IMR-90 (cell line): Measurements from ENCODE around the gene ZFAND2A. TPM values are rescaled to one million over a fixed set of nuclear protein-coding genes. Genes with fewer than 3 reads are reported as not detected.

Experiments used
- ATAC-seq: fragments of 200-7000 bp; cut with Tn5 transposase; 2 replicates; pipeline ENCODE4 v1.9.1; 2020; ENCODE audit warnings: low read depth, mild to moderate bottlenecking, moderate library complexity
- BruUV-seq: library from RNA; stranded (reverse); fragments of 400-500 nt; replicated peaks from 2 replicates; lab custom pipeline; 2021; lab: Mats Ljungman, UMichigan
- CTCF ChIA-PET: fragments of 300-600 bp; formaldehyde crosslinking; extraction: SDS; loops from one replicate; lab custom pipeline; 2021; ENCODE audit warnings: antibody characterized with exemption; lab: Yijun Ruan, JAX
- POLR2A ChIA-PET: fragments of 300-600 bp; sonication (Branson Sonifier 250); formaldehyde crosslinking; loops from one replicate; lab custom pipeline; 2022; ENCODE audit warnings: antibody characterized with exemption; ENCODE audit not compliant: unreplicated experiment; lab: Charles Lee
- DNase-seq: peaks from one replicate; pipeline ENCODE4 v3.0.0; 2013
- H2AFZ ChIP-seq: replicated peaks from 2 replicates; pipeline ENCODE3; 2013; ENCODE audit warnings: low read length, mild to moderate bottlenecking; ENCODE audit not compliant: poor library complexity
- H2AK5ac ChIP-seq: 2 replicates; pipeline ENCODE4 v1.6.1; 2013; ENCODE audit warnings: low read depth, low read length, inconsistent platforms
- H2AK9ac ChIP-seq: replicated peaks from 2 replicates; pipeline ENCODE3; 2013; ENCODE audit warnings: mild to moderate bottlenecking, low read depth, low read length, moderate library complexity; ENCODE audit not compliant: poor library complexity
- H2BK120ac ChIP-seq: 2 replicates; pipeline ENCODE4 v1.6.1; 2013; ENCODE audit warnings: low read depth, low read length, inconsistent platforms
- H2BK15ac ChIP-seq: 3 replicates; pipeline ENCODE4 v1.6.1; 2013; ENCODE audit warnings: low read depth, low read length, inconsistent platforms
- H2BK20ac ChIP-seq: 2 replicates; pipeline ENCODE4 v1.6.1; 2013; ENCODE audit warnings: low read depth, mild to moderate bottlenecking, inconsistent platforms, low read length, moderate library complexity
- H2BK5ac ChIP-seq: 2 replicates; pipeline ENCODE4 v1.6.1; 2013; ENCODE audit warnings: mild to moderate bottlenecking, low read depth, low read length, inconsistent platforms; ENCODE audit not compliant: poor library complexity, severe bottlenecking
- H3K14ac ChIP-seq: replicated peaks from 2 replicates; pipeline ENCODE4 v1.6.1; 2013; ENCODE audit warnings: low read depth, low read length, inconsistent platforms
- H3K18ac ChIP-seq: 2 replicates; pipeline ENCODE4 v1.6.1; 2013; ENCODE audit warnings: low read depth, low read length, control low read depth
- H3K23ac ChIP-seq: 2 replicates; pipeline ENCODE4 v1.6.1; 2013; ENCODE audit warnings: low read depth, low read length, inconsistent platforms
- H3K27ac ChIP-seq: 2 replicates; pipeline ENCODE4 v1.5.1; 2013; ENCODE audit warnings: mild to moderate bottlenecking, control low read depth, low read length; ENCODE audit not compliant: insufficient read depth
- H3K27me3 ChIP-seq: 2 replicates; pipeline ENCODE4 v1.6.1; 2013; ENCODE audit warnings: low read length; ENCODE audit not compliant: control insufficient read depth, insufficient read depth
- H3K36me3 ChIP-seq: 2 replicates; pipeline ENCODE4 v1.6.1; 2013; ENCODE audit warnings: low read length, mixed read lengths; ENCODE audit not compliant: control insufficient read depth, insufficient read depth
- H3K4ac ChIP-seq: 2 replicates; pipeline ENCODE4 v1.6.1; 2013; ENCODE audit warnings: low read depth, low read length, inconsistent platforms
- H3K4me1 ChIP-seq: 2 replicates; pipeline ENCODE4 v1.6.1; 2013; ENCODE audit warnings: low read length, mixed read lengths; ENCODE audit not compliant: control insufficient read depth, insufficient read depth
- H3K4me2 ChIP-seq: 2 replicates; pipeline ENCODE4 v1.6.1; 2013; ENCODE audit warnings: low read depth, mild to moderate bottlenecking, control low read depth, low read length, moderate library complexity
- H3K4me3 ChIP-seq: 2 replicates; pipeline ENCODE4 v1.5.1; 2013; ENCODE audit warnings: low read depth, mild to moderate bottlenecking, control low read depth, low read length, moderate library complexity; ENCODE audit not compliant: insufficient read depth
- H3K56ac ChIP-seq: 2 replicates; pipeline ENCODE4 v1.6.1; 2013; ENCODE audit warnings: low read length, inconsistent platforms; ENCODE audit not compliant: insufficient read depth; ENCODE audit errors: extremely low read depth
- H3K79me1 ChIP-seq, 2 experiments: 2 replicates each; pipeline ENCODE4 v1.6.1; 2013; ENCODE audit warnings: low read length in 2 of 2, inconsistent platforms in 1 of 2, low read depth in 1 of 2
- H3K9ac ChIP-seq: 2 replicates; pipeline ENCODE4 v1.6.1; 2013; ENCODE audit warnings: low read depth, low read length, control low read depth
- H3K9me1 ChIP-seq: 2 replicates; pipeline ENCODE4 v1.6.1; 2013; ENCODE audit warnings: low read length, inconsistent platforms; ENCODE audit not compliant: insufficient read depth
- H3K9me3 ChIP-seq: 2 replicates; pipeline ENCODE4 v1.6.1; 2013; ENCODE audit warnings: low read length; ENCODE audit not compliant: control insufficient read depth, insufficient read depth
- H4K20me1 ChIP-seq: 2 replicates; pipeline ENCODE4 v1.6.1; 2013; ENCODE audit warnings: low read length, inconsistent platforms; ENCODE audit not compliant: insufficient read depth
- H4K5ac ChIP-seq: 2 replicates; pipeline ENCODE4 v1.6.1; 2013; ENCODE audit warnings: mild to moderate bottlenecking, low read depth, low read length, control low read depth
- H4K8ac ChIP-seq, 2 experiments: 2 replicates each; pipeline ENCODE4 v1.6.1; 2013; ENCODE audit warnings: low read depth in 2 of 2, low read length in 2 of 2, control low read depth in 1 of 2, inconsistent platforms in 1 of 2
- H4K91ac ChIP-seq: 2 replicates; pipeline ENCODE4 v1.6.1; 2013; ENCODE audit warnings: low read depth, low read length, inconsistent platforms; ENCODE audit not compliant: insufficient read depth
- BHLHE40 ChIP-seq: fragments of 150-350 bp; IDR thresholded peaks from 2 replicates; pipeline ENCODE4 v1.6.1; 2016; ENCODE audit warnings: mild to moderate bottlenecking, low read depth, low read length
- CEBPB ChIP-seq: IDR thresholded peaks from 2 replicates; pipeline ENCODE4 v1.6.1; 2012; ENCODE audit warnings: low read depth, low read length, improper control_type of control experiment
- CHD1 ChIP-seq: IDR thresholded peaks from 2 replicates; pipeline ENCODE4 v1.6.1; 2012; ENCODE audit warnings: low read depth, low read length, improper control_type of control experiment
- CTCF ChIP-seq: conservative IDR thresholded peaks from 2 replicates; pipeline ENCODE4 v1.5.1; 2012; ENCODE audit warnings: mild to moderate bottlenecking, low read depth, low read length, improper control_type of control experiment
- ELK1 ChIP-seq: fragments of 150-350 bp; IDR thresholded peaks from 2 replicates; pipeline ENCODE4 v1.6.1; 2016; ENCODE audit warnings: low read depth, mild to moderate bottlenecking, low read length, moderate library complexity, borderline replicate concordance
- FOS ChIP-seq: fragments of 150-350 bp; IDR thresholded peaks from 2 replicates; pipeline ENCODE4 v1.6.1; 2016; ENCODE audit warnings: low read depth, low read length
- MAFK ChIP-seq: IDR thresholded peaks from 2 replicates; pipeline ENCODE4 v1.6.1; 2012; ENCODE audit warnings: low read depth, low read length, improper control_type of control experiment
- MAZ ChIP-seq: IDR thresholded peaks from 2 replicates; pipeline ENCODE4 v1.6.1; 2012; ENCODE audit warnings: low read depth, mild to moderate bottlenecking, low read length, improper control_type of control experiment, moderate library complexity, borderline replicate concordance
- MXI1 ChIP-seq: IDR thresholded peaks from 2 replicates; pipeline ENCODE4 v1.6.1; 2012; ENCODE audit warnings: low read depth, mild to moderate bottlenecking, low read length, moderate library complexity, borderline replicate concordance
- NFE2L2 ChIP-seq: fragments of 150-350 bp; IDR thresholded peaks from 2 replicates; pipeline ENCODE4 v1.6.1; 2016; ENCODE audit warnings: low read depth, mild to moderate bottlenecking, low read length
- POLR2A ChIP-seq: IDR thresholded peaks from 2 replicates; pipeline ENCODE4 v1.6.1; 2012; ENCODE audit warnings: mild to moderate bottlenecking, low read depth, low read length
- RAD21 ChIP-seq: IDR thresholded peaks from 2 replicates; pipeline ENCODE4 v1.6.1; 2012; ENCODE audit warnings: low read length, improper control_type of control experiment
- RCOR1 ChIP-seq: IDR thresholded peaks from 2 replicates; pipeline ENCODE4 v1.6.1; 2012; ENCODE audit warnings: mild to moderate bottlenecking, low read length, improper control_type of control experiment; ENCODE audit not compliant: insufficient replicate concordance
- RFX5 ChIP-seq: IDR thresholded peaks from 2 replicates; pipeline ENCODE4 v1.8.0; 2012; ENCODE audit warnings: low read depth, mild to moderate bottlenecking, low read length, moderate library complexity
- SMC3 ChIP-seq: fragments of 150-350 bp; IDR thresholded peaks from 2 replicates; pipeline ENCODE4 v1.6.1; 2016; ENCODE audit warnings: low read depth, mild to moderate bottlenecking, antibody characterized with exemption, low read length, moderate library complexity
- USF2 ChIP-seq: fragments of 150-350 bp; IDR thresholded peaks from 2 replicates; pipeline ENCODE4 v1.6.1; 2017; ENCODE audit warnings: mild to moderate bottlenecking, antibody characterized with exemption, low read length, low read depth
- WGBS, 2 experiments: methylation state at CpG; one replicate each; pipeline versions ENCODE4 v1.1.5 to v1.1.7; 2013; ENCODE audit warnings: missing lambda C conversion rate in 2 of 2; ENCODE audit not compliant: insufficient read length in 1 of 2; ENCODE audit errors: extremely low coverage in 2 of 2; 5-methylcytosine and 5-hydroxymethylcytosine counted together
- dilution Hi-C: fragments of 300-500 bp; cut with HindIII; formaldehyde crosslinking; loops from one replicate; pipeline ENCODE4 v1.14.3; 2018; ENCODE audit warnings: low sequenced_read_pairs; ENCODE audit not compliant: unreplicated experiment
- in situ Hi-C: fragments of 300-500 bp; cut with MboI; formaldehyde crosslinking; loops from 3 replicates; pipeline ENCODE4 v1.14.3; 2019; ENCODE audit warnings: low sequenced_read_pairs, inconsistent platforms, mixed read lengths
- intact Hi-C: fragments of 100-400 bp; cut with micrococcal nuclease; formaldehyde crosslinking; loops from 2 replicates; pipeline ENCODE4 v1.10.0; 2022
- polyA plus RNA-seq, 3 experiments: library from polyadenylated mRNA; depleted of rRNA; stranded (reverse); fragments of >200 nt; gene quantifications; 2 replicates each; pipeline ENCODE4 v1.2.3, GENCODE V29; 2012; ENCODE audit warnings: low replicate concordance in 1 of 3
- total RNA-seq: library from RNA; depleted of rRNA; stranded (reverse); fragments of >200 nt; gene quantifications from 2 replicates; pipeline ENCODE4 v1.2.3, GENCODE V29; 2012

ZFAND2A gene
- total and polyA plus RNA-seq, 2 of the 4 experiments (the other 2 are of a cell fraction) = 11.8 to 28.7 TPM

- H3K23ac ChIP-seq = no peak overlapping the region
- H3K9ac ChIP-seq = no peak overlapping the region
- no peak overlapping the region for H2AK5ac ChIP-seq
- no peaks in the 10 kb centered on the region for H3K27me3 ChIP-seq
- TF ChIP-seq RFX5 (no peak), SMC3 (no peak), CEBPB (no peak), CHD1 (no peak), CTCF (no peak), POLR2A (no peak), MAZ (no peak), MAFK (no peak), RCOR1 (no peak), RAD21 (no peak), ELK1 (no peak), BHLHE40 (no peak), NFE2L2 (no peak), MXI1 (no peak), USF2 (no peak), FOS (no peak)
- no peak overlapping the region for H3K27ac ChIP-seq
- H2BK20ac ChIP-seq = no peak overlapping the region
- no peak overlapping the region for H2BK120ac ChIP-seq
- no peak for DNase-seq
- 100% methylated on average over 1 of the region's 5 CpGs; no CpG with 5 or more reads in 1 of the 2 experiments for WGBS, 2 experiments
- ATAC-seq = no peak
- H2BK15ac ChIP-seq = no peak overlapping the region
- H3K36me3 ChIP-seq = no peaks in the 10 kb centered on the region
- H3K56ac ChIP-seq = no peak overlapping the region
- no peak overlapping the region for H4K5ac ChIP-seq
- no peak overlapping the region for H3K4ac ChIP-seq
- H3K79me1 ChIP-seq = peaks cover 0 to 38% of the 10 kb centered on the region in 2 experiments; a peak in 3 of 4 replicates
- in situ Hi-C loops (no loop called here), dilution Hi-C loops (no loop called here), intact Hi-C loops (no loop called here)
- no peak overlapping the region for H3K4me3 ChIP-seq
- H3K4me1 ChIP-seq = peaks cover 2% of the 10 kb centered on the region
- no peak overlapping the region for H2BK5ac ChIP-seq
- no peaks in the 10 kb centered on the region for H4K20me1 ChIP-seq
- no peak overlapping the region for H4K8ac ChIP-seq
- no peaks in the 10 kb centered on the region for H3K9me1 ChIP-seq
- no peak overlapping the region for H4K91ac ChIP-seq
- H3K18ac ChIP-seq = no peak overlapping the region
- H2AFZ ChIP-seq = no peak overlapping the region
- no peaks in the 10 kb centered on the region for H3K9me3 ChIP-seq
- no peak overlapping the region for H3K14ac ChIP-seq
- no peak overlapping the region for H2AK9ac ChIP-seq
- CTCF ChIA-PET = no interaction called here
- H3K4me2 ChIP-seq = no peak overlapping the region
- POLR2A ChIA-PET = interaction anchor here (0.6 kb wide), 1 partner anchor 15 kb away, joined by 6 read pairs; no protein-coding TSS in a partner anchor
- BruUV-seq = no TSS peak
Observed at GRCh38 chr7:1119201-1119600, 40.8 kb downstream of the ZFAND2A start.
